Measurements from ENCODE around the gene MTOR. TPM values are rescaled to one million over a fixed set of nuclear protein-coding genes. Genes with fewer than 3 reads are reported as not detected.

The MTOR gene
- total RNA-seq, 1 donor from 2014 or later, result 55.8 TPM

GRCh38 chr1:11233208-11233607 lies 29.1 kb downstream of the MTOR start:
- H3K4me3 Mint-ChIP-seq, result no peak overlapping the region
- H3K4me1 ChIP-seq, result no peaks in the 10 kb centered on the region
- no peaks in the 10 kb centered on the region for H3K4me1 Mint-ChIP-seq
- no peaks in the 10 kb centered on the region for H3K79me2 ChIP-seq (ENCODE audit: low read depth)
- peaks cover 4% of the 10 kb centered on the region for H3K36me3 ChIP-seq
- H3K9me3 Mint-ChIP-seq, result no peaks in the 10 kb centered on the region
- no peak overlapping the region for H3K27ac Mint-ChIP-seq
- no peak overlapping the region for H3K4me3 ChIP-seq
- no peaks in the 10 kb centered on the region for H3K9me3 ChIP-seq (ENCODE audit: low read depth)
- H3K9ac ChIP-seq, result no peak overlapping the region
- H3K4me2 ChIP-seq, result no peak overlapping the region
- TF ChIP-seq, protein P1, sequence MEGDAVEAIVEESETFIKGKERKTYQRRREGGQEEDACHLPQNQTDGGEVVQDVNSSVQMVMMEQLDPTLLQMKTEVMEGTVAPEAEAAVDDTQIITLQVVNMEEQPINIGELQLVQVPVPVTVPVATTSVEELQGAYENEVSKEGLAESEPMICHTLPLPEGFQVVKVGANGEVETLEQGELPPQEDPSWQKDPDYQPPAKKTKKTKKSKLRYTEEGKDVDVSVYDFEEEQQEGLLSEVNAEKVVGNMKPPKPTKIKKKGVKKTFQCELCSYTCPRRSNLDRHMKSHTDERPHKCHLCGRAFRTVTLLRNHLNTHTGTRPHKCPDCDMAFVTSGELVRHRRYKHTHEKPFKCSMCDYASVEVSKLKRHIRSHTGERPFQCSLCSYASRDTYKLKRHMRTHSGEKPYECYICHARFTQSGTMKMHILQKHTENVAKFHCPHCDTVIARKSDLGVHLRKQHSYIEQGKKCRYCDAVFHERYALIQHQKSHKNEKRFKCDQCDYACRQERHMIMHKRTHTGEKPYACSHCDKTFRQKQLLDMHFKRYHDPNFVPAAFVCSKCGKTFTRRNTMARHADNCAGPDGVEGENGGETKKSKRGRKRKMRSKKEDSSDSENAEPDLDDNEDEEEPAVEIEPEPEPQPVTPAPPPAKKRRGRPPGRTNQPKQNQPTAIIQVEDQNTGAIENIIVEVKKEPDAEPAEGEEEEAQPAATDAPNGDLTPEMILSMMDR (IDR thresholded peaks at IDR 0.05), result no peak
- no peak for TF ChIP-seq EZH2phosphoT487 (IDR thresholded peaks at IDR 0.05)
- no peak for TF ChIP-seq EZH2 (IDR thresholded peaks at IDR 0.05)
- no peaks in the 10 kb centered on the region for H4K20me1 ChIP-seq (ENCODE audit: low read depth)
- H3K36me3 Mint-ChIP-seq, result peaks cover 42% of the 10 kb centered on the region
- no peaks in the 10 kb centered on the region for H3F3A ChIP-seq (ENCODE audit: low read depth)
- no peak overlapping the region for H2AFZ ChIP-seq (replicated peaks)
- H3K27me3 ChIP-seq, result no peaks in the 10 kb centered on the region
- peaks cover 2% of the 10 kb centered on the region for H3K27me3 Mint-ChIP-seq (ENCODE audit: insufficient read depth, low read depth)
- DNase-seq (ENCODE audit: low spot score), result no peak
- no peak overlapping the region for H3K27ac ChIP-seq

DNA sequence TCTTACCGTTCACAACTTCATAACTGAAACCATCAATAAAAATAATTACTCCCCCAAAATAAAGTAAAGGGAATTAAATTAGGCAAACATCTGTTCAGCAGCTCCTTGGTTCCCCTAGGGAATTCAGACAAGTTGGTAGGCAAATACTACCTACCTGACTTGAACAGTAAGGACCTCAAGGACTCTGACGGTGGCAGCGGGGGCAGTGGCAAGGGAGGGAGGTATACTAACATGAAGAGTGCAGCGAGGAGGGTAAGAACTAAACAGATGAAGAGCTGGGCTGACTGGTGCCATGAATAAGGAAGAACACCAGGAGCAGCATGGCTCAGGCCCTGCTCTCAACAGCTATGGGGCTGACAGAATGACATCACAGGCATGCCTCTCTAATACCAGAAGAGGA lies 33.1 kb downstream of the MTOR start:
- Histone ChIP-seq H3K79me2 (ENCODE audit: low read depth) (no peaks in the 10 kb centered on the region), H4K20me1 (ENCODE audit: low read depth) (no peaks in the 10 kb centered on the region), H3K4me3 (no peak overlapping the region), H3K9ac (no peak overlapping the region), H3K27me3 (no peaks in the 10 kb centered on the region), H3K4me1 (no peaks in the 10 kb centered on the region), H2AFZ (replicated peaks) (no peak overlapping the region), H3K4me2 (no peak overlapping the region), H3K36me3 (peaks cover 20% of the 10 kb centered on the region), H3F3A (ENCODE audit: low read depth) (peaks cover 4% of the 10 kb centered on the region), H3K9me3 (ENCODE audit: low read depth) (no peaks in the 10 kb centered on the region), H3K27ac (no peak overlapping the region)
- peaks cover 2% of the 10 kb centered on the region for H3K27me3 Mint-ChIP-seq (ENCODE audit: insufficient read depth, low read depth)
- no peaks in the 10 kb centered on the region for H3K9me3 Mint-ChIP-seq
- no peak for DNase-seq (ENCODE audit: low spot score)
- H3K36me3 Mint-ChIP-seq, result peaks cover 36% of the 10 kb centered on the region
- no peaks in the 10 kb centered on the region for H3K4me1 Mint-ChIP-seq
- no peak overlapping the region for H3K27ac Mint-ChIP-seq
- H3K4me3 Mint-ChIP-seq, result no peak overlapping the region
- TF ChIP-seq, protein P1 (IDR thresholded peaks at IDR 0.05), result no peak
- no peak for TF ChIP-seq EZH2phosphoT487 (IDR thresholded peaks at IDR 0.05)
- no peak for TF ChIP-seq EZH2 (IDR thresholded peaks at IDR 0.05)

DNA sequence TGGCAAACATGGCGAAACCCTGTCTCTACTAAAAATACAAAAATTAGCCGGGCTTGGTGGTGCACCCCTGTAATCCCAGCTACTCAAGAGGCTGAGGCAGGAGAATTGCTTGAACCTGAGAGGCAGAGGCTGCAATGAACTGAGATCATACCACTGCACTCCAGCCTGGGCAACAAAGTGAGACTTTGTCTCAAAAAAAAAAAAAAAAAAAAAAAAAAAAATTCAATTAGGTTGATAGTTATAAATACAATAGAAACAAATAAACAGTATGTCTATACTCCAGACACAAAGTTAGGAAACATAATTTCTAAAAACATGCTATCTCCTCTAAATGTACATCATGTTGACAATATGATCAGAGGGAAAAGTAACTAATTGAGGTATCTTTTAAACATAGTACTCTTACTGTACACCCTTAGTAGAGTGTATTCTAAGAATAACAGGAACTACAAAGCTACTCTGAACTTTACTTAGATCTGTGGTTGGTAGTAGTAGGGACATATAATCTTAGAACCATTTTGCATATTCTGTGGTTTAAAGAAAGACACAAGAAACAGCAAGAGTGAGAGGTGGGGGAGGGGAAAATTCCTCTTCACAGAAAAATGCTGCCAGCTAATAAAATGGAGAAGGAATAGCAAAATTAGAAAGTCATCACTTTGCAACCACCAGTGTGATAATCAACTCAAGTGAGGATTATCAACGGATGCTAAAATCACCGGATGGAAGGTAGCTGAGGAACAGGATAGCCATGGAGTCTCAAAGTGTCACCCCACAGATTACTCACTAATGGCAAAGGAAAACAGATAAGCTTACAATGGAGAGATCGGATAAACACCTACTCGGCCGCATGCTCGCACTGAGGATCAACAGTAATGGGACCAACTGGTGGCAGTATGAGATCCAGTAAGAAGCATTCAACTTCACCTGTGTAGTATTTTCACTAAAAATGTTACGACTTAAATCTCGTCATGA lies 35.0 kb downstream of the MTOR start:
- Histone ChIP-seq H3K79me2 (ENCODE audit: low read depth) (no peaks in the 10 kb centered on the region), H3K4me1 (no peaks in the 10 kb centered on the region), H3K27me3 (no peaks in the 10 kb centered on the region), H2AFZ (replicated peaks) (no peak overlapping the region), H3K4me3 (no peak overlapping the region), H3K36me3 (peaks cover 19% of the 10 kb centered on the region), H3K4me2 (no peak overlapping the region), H3K27ac (no peak overlapping the region), H3K9me3 (ENCODE audit: low read depth) (no peaks in the 10 kb centered on the region), H3F3A (ENCODE audit: low read depth) (peaks cover 4% of the 10 kb centered on the region), H3K9ac (no peak overlapping the region), H4K20me1 (ENCODE audit: low read depth) (no peaks in the 10 kb centered on the region)
- no peak overlapping the region for H3K4me3 Mint-ChIP-seq
- H3K9me3 Mint-ChIP-seq, result no peaks in the 10 kb centered on the region
- TF ChIP-seq EZH2 (IDR thresholded peaks at IDR 0.05) (no peak), EZH2phosphoT487 (IDR thresholded peaks at IDR 0.05) (no peak)
- TF ChIP-seq, protein P1 (IDR thresholded peaks at IDR 0.05), result no peak
- DNase-seq (ENCODE audit: low spot score), result no peak
- no peak overlapping the region for H3K27ac Mint-ChIP-seq
- no peaks in the 10 kb centered on the region for H3K4me1 Mint-ChIP-seq
- peaks cover 2% of the 10 kb centered on the region for H3K27me3 Mint-ChIP-seq (ENCODE audit: insufficient read depth, low read depth)
- peaks cover 29% of the 10 kb centered on the region for H3K36me3 Mint-ChIP-seq

All from neural progenitor cell (in vitro differentiated cells).